Endothelial cell of umbilical vein (primary cell): ENCODE results near the gene CYP3A5. TPM values are rescaled to one million over a fixed set of nuclear protein-coding genes. Genes with fewer than 3 reads are reported as not detected.
"Not testable (repeated sequence)": the region's sequence is repeated elsewhere in the genome, so short reads cannot be mapped to it uniquely, and the experiment has no call there.

Experiments
- BruUV-seq: library from RNA; stranded (reverse); fragments of 400-500 nt; replicated peaks from 2 replicates; lab custom pipeline; 2021; lab: Mats Ljungman, UMichigan
- CTCF ChIA-PET: fragments of 300-600, 350-600 bp; sonication (Branson Sonifier 250); formaldehyde crosslinking; loops from one replicate; lab custom pipeline; 2021; ENCODE audit warnings: antibody characterized with exemption, inconsistent platforms; lab: Charles Lee
- POLR2A ChIA-PET: fragments of 300-600, 350-600 bp; sonication (Branson Sonifier 250); formaldehyde crosslinking; loops from one replicate; lab custom pipeline; 2021; ENCODE audit warnings: antibody characterized with exemption, inconsistent platforms; lab: Charles Lee
- DNase-seq: peaks from one replicate; pipeline ENCODE4 v3.0.0-alpha.2; 2011; ENCODE audit warnings: low read depth, low spot score
- FAIRE-seq: peaks from 2 replicates; lab custom pipeline; 2011; peaks lifted over from hg19 to GRCh38; lab: Jason Lieb, UNC
- H2AFZ ChIP-seq: 2 replicates; pipeline ENCODE4 v1.6.0; 2012; ENCODE audit warnings: low read depth, low read length, control low read depth, inconsistent platforms
- H3K27ac ChIP-seq: 2 replicates; pipeline ENCODE4 v1.5.1; 2011; ENCODE audit warnings: low read depth, mild to moderate bottlenecking, control low read depth, low read length, moderate library complexity; ENCODE audit not compliant: insufficient read depth
- H3K27me3 ChIP-seq, 2 experiments: 2 replicates each; pipeline versions ENCODE4 v1.6.0 to v1.6.1; 2011; ENCODE audit warnings: low read length in 2 of 2, mixed read lengths in 1 of 2; ENCODE audit not compliant: control insufficient read depth in 2 of 2, insufficient read depth in 2 of 2
- H3K36me3 ChIP-seq, 2 experiments: 2 replicates in 1 of 2; 3 replicates in 1 of 2; pipeline ENCODE4 v1.5.1; 2011; ENCODE audit warnings: low read length in 2 of 2, mild to moderate bottlenecking in 1 of 2, moderate library complexity in 1 of 2; ENCODE audit not compliant: control insufficient read depth in 2 of 2, insufficient read depth in 2 of 2; ENCODE audit errors: extremely low read depth in 1 of 2
- H3K4me1 ChIP-seq: 3 replicates; pipeline ENCODE4 v1.5.1; 2011; ENCODE audit warnings: mild to moderate bottlenecking, low read length; ENCODE audit not compliant: control insufficient read depth, insufficient read depth; ENCODE audit errors: extremely low read depth
- H3K4me2 ChIP-seq: 2 replicates; pipeline ENCODE4 v1.6.1; 2011; ENCODE audit warnings: low read length, control low read depth, mixed read lengths; ENCODE audit not compliant: insufficient read depth
- H3K4me3 ChIP-seq, 3 experiments: fragments of 200-600 bp in 1 of 3; sonication (generic), shearing (Covaris generic) in 1 of 3; replicated peaks in 1 of 3; 2 replicates each; pipeline ENCODE4 v1.5.1; 2011 to 2016; ENCODE audit warnings: control low read depth in 3 of 3, low read length in 3 of 3, mild to moderate bottlenecking in 2 of 3, inconsistent platforms in 1 of 3, low read depth in 1 of 3, moderate library complexity in 1 of 3; ENCODE audit not compliant: insufficient read depth in 1 of 3
- H3K79me2 ChIP-seq: 2 replicates; pipeline ENCODE4 v1.6.0; 2012; ENCODE audit warnings: low read length, inconsistent platforms; ENCODE audit not compliant: control insufficient read depth, insufficient read depth
- H3K9ac ChIP-seq: replicated peaks from 2 replicates; pipeline ENCODE3; 2011; ENCODE audit warnings: low read length, control low read depth; ENCODE audit not compliant: insufficient read depth; ENCODE audit errors: extremely low read depth
- H3K9me1 ChIP-seq: replicated peaks from 3 replicates; pipeline ENCODE4 v1.6.0; 2011; ENCODE audit warnings: mild to moderate bottlenecking, low read length; ENCODE audit not compliant: control insufficient read depth, insufficient read depth; ENCODE audit errors: extremely low read depth
- H3K9me3 ChIP-seq: replicated peaks from 2 replicates; pipeline ENCODE4 v1.5.1; 2012; ENCODE audit warnings: low read length, inconsistent platforms; ENCODE audit not compliant: control insufficient read depth, insufficient read depth
- H4K20me1 ChIP-seq: replicated peaks from 2 replicates; pipeline ENCODE3; 2011; ENCODE audit warnings: mild to moderate bottlenecking, low read length; ENCODE audit not compliant: control insufficient read depth, insufficient read depth; ENCODE audit errors: extremely low read depth
- CTCF ChIP-seq, 2 donors: IDR thresholded peaks; 1 replicate in 1 of 2; 2 replicates in 1 of 2; pipeline ENCODE4 v1.5.1; 2011; ENCODE audit warnings: low read length in 2 of 2, mild to moderate bottlenecking in 2 of 2, moderate library complexity in 2 of 2, control low read depth in 1 of 2, inconsistent platforms in 1 of 2, low read depth in 1 of 2; ENCODE audit not compliant: insufficient read depth in 1 of 2; ENCODE audit errors: extremely low read depth in 1 of 2
- EZH2 ChIP-seq: IDR thresholded peaks from 2 replicates; pipeline ENCODE4 v1.6.1; 2012; ENCODE audit warnings: borderline replicate concordance, low read depth, mild to moderate bottlenecking, moderate library complexity, low read length, inconsistent platforms; ENCODE audit not compliant: severe bottlenecking
- FOS ChIP-seq: IDR thresholded peaks from 2 replicates; pipeline ENCODE4 v1.6.1; 2011; ENCODE audit warnings: mild to moderate bottlenecking, low read length, moderate library complexity, borderline replicate concordance; ENCODE audit not compliant: insufficient read depth
- GATA2 ChIP-seq: IDR thresholded peaks from 2 replicates; pipeline ENCODE4 v1.7.0; 2011; ENCODE audit warnings: low read depth, mild to moderate bottlenecking, moderate library complexity, mixed read lengths, low read length; ENCODE audit not compliant: insufficient read length, insufficient read depth
- JUN ChIP-seq: IDR thresholded peaks from 2 replicates; pipeline ENCODE4 v1.6.1; 2011; ENCODE audit warnings: borderline replicate concordance, low read depth; ENCODE audit not compliant: insufficient read length, insufficient read depth
- MAX ChIP-seq: IDR thresholded peaks from 2 replicates; pipeline ENCODE4 v1.6.1; 2011; ENCODE audit not compliant: insufficient read depth, insufficient read length
- MYC ChIP-seq: IDR thresholded peaks from one replicate; pipeline ENCODE4 v1.6.1; 2011; ENCODE audit warnings: mild to moderate bottlenecking, low read depth, low read length
- POLR2A ChIP-seq: IDR thresholded peaks from 2 replicates; pipeline ENCODE4 v1.6.1; 2012; ENCODE audit warnings: low read depth, mild to moderate bottlenecking, control low read depth, low read length
- POLR2AphosphoS5 ChIP-seq: IDR thresholded peaks from 2 replicates; pipeline ENCODE4 v1.6.1; 2012; ENCODE audit warnings: low read depth, mild to moderate bottlenecking, control low read depth, low read length, moderate library complexity; ENCODE audit not compliant: insufficient read depth
- dilution Hi-C: fragments of 300-500 bp; cut with MboI; formaldehyde crosslinking; loops from one replicate; pipeline ENCODE4 v1.15.0; 2019; ENCODE audit warnings: low sequenced_read_pairs; ENCODE audit not compliant: extremely low pct_ligation_motif_present
- intact Hi-C: fragments of 100-400 bp; cut with micrococcal nuclease; formaldehyde crosslinking; loops from one replicate; pipeline ENCODE4 v1.10.0; 2022
- polyA plus RNA-seq, 4 experiments: library from polyadenylated mRNA; depleted of rRNA in 3 of 4; stranded (reverse) in 3 of 4; unstranded in 1 of 4; fragments of >200 nt; gene quantifications; 2 replicates each; pipeline versions ENCODE4 v1.2.1 to v1.2.3, GENCODE V29; 2011 to 2012; ENCODE audit warnings: missing spikeins in 1 of 4
- total RNA-seq: library from RNA; stranded (reverse); gene quantifications from 2 replicates; pipeline ENCODE4 v1.2.3, GENCODE V29; 2021

The CYP3A5 gene
- total and polyA plus RNA-seq, 2 donors (not counting 3 experiments of a cell fraction or from before 2014, with no cell fraction given) = not detected

GRCh38 chr7:99685871-99686608, 6.2 kb upstream of the CYP3A5 start:
- dilution Hi-C loops = not testable (repeated sequence)

GRCh38 chr7:99685129-99685758, 5.4 kb upstream of the CYP3A5 start:
- Histone ChIP-seq H3K36me3 (no peaks in the 10 kb centered on the region), H3K9me3 (no peaks in the 10 kb centered on the region), H3K9me1 (no peaks in the 10 kb centered on the region), H3K4me1 (no peaks in the 10 kb centered on the region), H3K27me3 (no peaks in the 10 kb centered on the region), H3K4me2 (no peak overlapping the region), H3K4me3 (no peak overlapping the region), H2AFZ (no peak overlapping the region), H3K79me2 (no peaks in the 10 kb centered on the region), H4K20me1 (no peaks in the 10 kb centered on the region), H3K27ac (no peak overlapping the region), H3K9ac (no peak overlapping the region)
- FAIRE-seq = no peak
- CTCF ChIA-PET = no interaction called here
- intact Hi-C loops (no loop called here), dilution Hi-C loops (no loop called here)
- TF ChIP-seq GATA2 = no peak
- TF ChIP-seq POLR2AphosphoS5 = no peak
- TF ChIP-seq JUN = no peak
- TF ChIP-seq POLR2A = no peak
- TF ChIP-seq FOS = no peak
- TF ChIP-seq CTCF (IDR thresholded peaks at IDR 0.05; ENCODE audit: extremely low read depth in 1 of 2, insufficient read depth in 1 of 2, low read depth in 1 of 2, low read length in 2 of 2) = no peak
- TF ChIP-seq EZH2 = no peak
- no peak for TF ChIP-seq MYC
- TF ChIP-seq MAX = no peak
- POLR2A ChIA-PET = no interaction called here
- no peak for DNase-seq
- BruUV-seq = no TSS peak

More at GRCh38 chr7:99685871-99686608, 6.2 kb upstream of the CYP3A5 start:
- H3K9ac ChIP-seq, DNase-seq, H3K36me3 ChIP-seq, CTCF ChIA-PET, FAIRE-seq, BruUV-seq, H3K9me3 ChIP-seq, H3K79me2 ChIP-seq, H3K4me3 ChIP-seq, POLR2A ChIA-PET, H3K4me2 ChIP-seq, H4K20me1 ChIP-seq, H3K27ac ChIP-seq, H3K27me3 ChIP-seq, intact Hi-C loops, H3K4me1 ChIP-seq, H2AFZ ChIP-seq, H3K9me1 ChIP-seq: not testable (repeated sequence)
